Peyer's patch (tissue), 4 donors: ENCODE data around the gene IGDCC3. TPM values are rescaled to one million over a fixed set of nuclear protein-coding genes. Genes with fewer than 3 reads are reported as not detected.

Experiments
- DNase-seq, 3 donors: peaks; one replicate each; pipeline ENCODE4 v3.0.0-alpha.2; 2017 to 2019
- H3K27ac ChIP-seq, 4 donors: fragments of 200-600 bp; sonication (generic); one replicate each; pipeline ENCODE4 v1.5.1; 2016 to 2019
- H3K27me3 ChIP-seq, 2 donors: fragments of 200-600 bp; sonication (generic); one replicate each; pipeline ENCODE4 v1.5.1; 2019
- H3K36me3 ChIP-seq, 3 donors: fragments of 200-600 bp; sonication (generic); one replicate each; pipeline ENCODE4 v1.5.1; 2016 to 2019
- H3K4me1 ChIP-seq, 4 donors: fragments of 200-600 bp; sonication (generic); one replicate each; pipeline ENCODE4 v1.5.1; 2016 to 2019
- H3K4me3 ChIP-seq, 4 donors: fragments of 200-600 bp; sonication (generic); 1 replicate in 3 of 4; 2 replicates in 1 of 4; pipeline ENCODE4 v1.5.1; 2016 to 2019; ENCODE audit warnings: mild to moderate bottlenecking in 1 of 4
- H3K9me3 ChIP-seq, 4 donors: fragments of 200-600 bp; sonication (generic); one replicate each; pipeline ENCODE4 v1.5.1; 2016 to 2019; ENCODE audit warnings: mild to moderate bottlenecking in 1 of 4
- POLR2A ChIP-seq, 2 donors: fragments of 450-650 bp; IDR thresholded peaks; one replicate each; pipeline ENCODE4 v1.5.1; 2017; ENCODE audit warnings: antibody characterized with exemption in 2 of 2, mild to moderate bottlenecking in 2 of 2, moderate library complexity in 2 of 2
- total RNA-seq, 4 donors: library from RNA; depleted of rRNA; stranded (reverse); fragments of >200 nt; gene quantifications; one replicate each; pipeline ENCODE4 v1.1.0, GENCODE V29; 2016
- TF ChIP-seq, protein P1 (sequence below), 6 experiments: fragments of 450-650 bp in 4 of 6; fragments of 200-600 bp in 2 of 6; sonication (generic) in 1 of 6; IDR thresholded peaks; one replicate each; pipeline ENCODE4 v1.5.1; 2017 to 2019; ENCODE audit warnings: antibody characterized with exemption in 6 of 6, mild to moderate bottlenecking in 3 of 6, moderate library complexity in 1 of 6

IGDCC3 gene
- total RNA-seq, 4 donors from 2014 or later = not detected

GRCh38 chr15:65371976-65372786, 5.6 kb downstream of the IGDCC3 start:
- no peaks in the 10 kb centered on the region for H3K36me3 ChIP-seq
- no peaks in the 10 kb centered on the region for H3K9me3 ChIP-seq
- TF ChIP-seq, protein P1, sequence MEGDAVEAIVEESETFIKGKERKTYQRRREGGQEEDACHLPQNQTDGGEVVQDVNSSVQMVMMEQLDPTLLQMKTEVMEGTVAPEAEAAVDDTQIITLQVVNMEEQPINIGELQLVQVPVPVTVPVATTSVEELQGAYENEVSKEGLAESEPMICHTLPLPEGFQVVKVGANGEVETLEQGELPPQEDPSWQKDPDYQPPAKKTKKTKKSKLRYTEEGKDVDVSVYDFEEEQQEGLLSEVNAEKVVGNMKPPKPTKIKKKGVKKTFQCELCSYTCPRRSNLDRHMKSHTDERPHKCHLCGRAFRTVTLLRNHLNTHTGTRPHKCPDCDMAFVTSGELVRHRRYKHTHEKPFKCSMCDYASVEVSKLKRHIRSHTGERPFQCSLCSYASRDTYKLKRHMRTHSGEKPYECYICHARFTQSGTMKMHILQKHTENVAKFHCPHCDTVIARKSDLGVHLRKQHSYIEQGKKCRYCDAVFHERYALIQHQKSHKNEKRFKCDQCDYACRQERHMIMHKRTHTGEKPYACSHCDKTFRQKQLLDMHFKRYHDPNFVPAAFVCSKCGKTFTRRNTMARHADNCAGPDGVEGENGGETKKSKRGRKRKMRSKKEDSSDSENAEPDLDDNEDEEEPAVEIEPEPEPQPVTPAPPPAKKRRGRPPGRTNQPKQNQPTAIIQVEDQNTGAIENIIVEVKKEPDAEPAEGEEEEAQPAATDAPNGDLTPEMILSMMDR (IDR thresholded peaks at IDR 0.05) = no peak
- no peak for TF ChIP-seq POLR2A (IDR thresholded peaks at IDR 0.05)
- H3K27ac ChIP-seq = no peak overlapping the region
- H3K27me3 ChIP-seq = peaks cover 0 to under 1% of the 10 kb centered on the region in 2 donors
- H3K4me3 ChIP-seq = no peak overlapping the region
- H3K4me1 ChIP-seq = peaks cover 0 to 8% (median under 1%) of the 10 kb centered on the region in 4 donors
- DNase-seq = peak in 1 of 3 donors; percentile 22

DNA sequence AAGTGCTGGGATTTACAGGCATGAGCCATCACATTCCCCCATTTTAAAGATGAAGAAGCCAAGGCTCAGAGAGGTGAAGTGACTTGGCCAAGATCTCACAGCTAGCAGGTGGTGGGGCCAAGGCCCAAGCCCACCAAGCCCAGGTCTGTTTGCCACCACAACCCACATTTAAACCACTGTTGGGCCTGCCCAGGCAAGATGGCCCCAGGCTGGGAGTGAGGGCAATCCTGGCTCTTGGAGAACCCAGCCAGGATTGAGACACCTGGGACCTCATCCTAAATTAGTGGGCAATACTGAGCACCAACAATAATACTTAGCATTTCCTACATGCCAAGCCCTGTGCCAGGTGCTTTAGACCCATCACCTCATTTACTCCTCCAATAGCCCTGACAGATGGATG, 6.9 kb downstream of the IGDCC3 start:
- H3K4me1 ChIP-seq = no peaks in the 10 kb centered on the region
- no peak overlapping the region for H3K4me3 ChIP-seq
- no peaks in the 10 kb centered on the region for H3K9me3 ChIP-seq
- no peaks in the 10 kb centered on the region for H3K36me3 ChIP-seq
- TF ChIP-seq POLR2A (IDR thresholded peaks at IDR 0.05) = no peak
- TF ChIP-seq, protein P1 (IDR thresholded peaks at IDR 0.05) = no peak
- H3K27me3 ChIP-seq = no peaks in the 10 kb centered on the region
- peak in 1 of 3 donors; percentile 7 for DNase-seq
- H3K27ac ChIP-seq = no peak overlapping the region

- H3K27me3 ChIP-seq = no peaks in the 10 kb centered on the region
- no peaks in the 10 kb centered on the region for H3K36me3 ChIP-seq
- H3K27ac ChIP-seq = no peak overlapping the region
- no peak for DNase-seq
- TF ChIP-seq, protein P1 (IDR thresholded peaks at IDR 0.05) = no peak
- TF ChIP-seq POLR2A (IDR thresholded peaks at IDR 0.05) = no peak
- no peaks in the 10 kb centered on the region for H3K9me3 ChIP-seq
- no peak overlapping the region for H3K4me3 ChIP-seq
- no peaks in the 10 kb centered on the region for H3K4me1 ChIP-seq
These were observed 8.2 kb downstream of the IGDCC3 start for GRCh38 chr15:65369651-65370050.

DNA sequence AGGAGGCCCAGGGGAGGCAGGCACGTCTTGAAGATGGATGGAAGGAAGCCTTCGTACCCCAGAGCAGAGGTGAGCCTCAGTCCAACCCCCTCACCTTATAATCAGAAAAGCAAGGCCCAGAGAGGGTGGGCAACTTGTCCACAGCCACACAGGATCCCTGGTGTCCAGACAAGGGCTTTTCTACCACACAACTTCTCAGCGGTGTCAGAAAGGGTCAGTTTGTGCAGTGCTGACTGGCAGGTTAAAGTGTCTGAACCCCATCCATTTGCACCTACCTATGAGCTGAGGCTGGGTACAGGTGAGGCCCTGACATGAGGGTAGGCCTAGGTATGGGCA, 8.6 kb downstream of the IGDCC3 start:
- DNase-seq = peak in 1 of 3 donors; percentile 19
- Histone ChIP-seq H3K4me1 (no peaks in the 10 kb centered on the region), H3K27me3 (no peaks in the 10 kb centered on the region), H3K27ac (no peak overlapping the region), H3K4me3 (no peak overlapping the region), H3K9me3 (no peaks in the 10 kb centered on the region), H3K36me3 (no peaks in the 10 kb centered on the region)
- TF ChIP-seq, protein P1 (IDR thresholded peaks at IDR 0.05) = no peak
- TF ChIP-seq POLR2A (IDR thresholded peaks at IDR 0.05) = no peak

- Histone ChIP-seq H3K36me3 (no peaks in the 10 kb centered on the region), H3K27ac (no peak overlapping the region), H3K27me3 (no peaks in the 10 kb centered on the region), H3K4me3 (no peak overlapping the region), H3K9me3 (no peaks in the 10 kb centered on the region), H3K4me1 (no peaks in the 10 kb centered on the region)
- TF ChIP-seq, protein P1 (IDR thresholded peaks at IDR 0.05) = no peak
- TF ChIP-seq POLR2A (IDR thresholded peaks at IDR 0.05) = no peak
- peak in 1 of 3 donors; percentile 34 for DNase-seq
These were observed 9.2 kb downstream of the IGDCC3 start for GRCh38 chr15:65368302-65369211.
